CD4-positive, alpha-beta T cell (primary cell): ENCODE results near the gene ZBTB48. TPM values are rescaled to one million over a fixed set of nuclear protein-coding genes. Genes with fewer than 3 reads are reported as not detected.

Experiments used
- ATAC-seq: fragments of 200-7000 bp; cut with Tn5 transposase; one replicate; pipeline ENCODE4 v1.10.0; 2022; ENCODE audit warnings: mild to moderate bottlenecking; ENCODE audit not compliant: poor library complexity
- CTCF ChIA-PET: fragments of 350-600 bp; sonication (Branson Sonifier 250); formaldehyde crosslinking; loops from one replicate; lab custom pipeline; 2021; ENCODE audit warnings: antibody characterized with exemption, inconsistent platforms; lab: Charles Lee
- POLR2A ChIA-PET: fragments of 350-600 bp; sonication (Branson Sonifier 250); formaldehyde crosslinking; loops from one replicate; lab custom pipeline; 2021; ENCODE audit warnings: antibody characterized with exemption, inconsistent platforms; lab: Charles Lee
- DNase-seq, 14 experiments: peaks; one replicate each; pipeline ENCODE4 v3.0.0-alpha.2; 2013 to 2020; ENCODE audit warnings: mixed read lengths in 2 of 14
- H3K27ac ChIP-seq, 2 donors: one replicate each; pipeline versions ENCODE4 v1.5.1 to v1.7.0; 2013; ENCODE audit warnings: low read length in 2 of 2, low read depth in 1 of 2, mild to moderate bottlenecking in 1 of 2
- H3K27me3 ChIP-seq, 2 experiments: 1 replicate in 1 of 2; 2 replicates in 1 of 2; pipeline versions ENCODE4 v1.6.1 to v1.7.0; 2013; ENCODE audit warnings: low read length in 2 of 2, control low read depth in 1 of 2, mild to moderate bottlenecking in 1 of 2, moderate library complexity in 1 of 2; ENCODE audit not compliant: insufficient read depth in 2 of 2, control insufficient read depth in 1 of 2
- H3K36me3 ChIP-seq: one replicate; pipeline ENCODE4 v1.6.1; 2013; ENCODE audit warnings: low read length, control low read depth; ENCODE audit not compliant: insufficient read depth
- H3K4me1 ChIP-seq: one replicate; pipeline ENCODE4 v1.6.1; 2013; ENCODE audit warnings: low read length, control low read depth; ENCODE audit not compliant: insufficient read depth
- H3K4me3 ChIP-seq: one replicate; pipeline ENCODE4 v1.5.1; 2013; ENCODE audit warnings: mild to moderate bottlenecking, low read length, moderate library complexity
- H3K9me3 ChIP-seq, 2 experiments: 1 replicate in 1 of 2; 2 replicates in 1 of 2; pipeline versions ENCODE4 v1.6.1 to v1.7.0; 2013; ENCODE audit warnings: low read length in 2 of 2, mild to moderate bottlenecking in 2 of 2, control low read depth in 1 of 2, moderate library complexity in 1 of 2; ENCODE audit not compliant: control insufficient read depth in 1 of 2, insufficient read depth in 1 of 2
- H3K27ac Mint-ChIP-seq: one replicate; pipeline ENCODE4 v1.8.0; 2020; ENCODE audit warnings: mixed read lengths
- H3K27me3 Mint-ChIP-seq: one replicate; pipeline ENCODE4 v1.8.0; 2021; ENCODE audit warnings: mixed read lengths
- H3K36me3 Mint-ChIP-seq: one replicate; pipeline ENCODE4 v1.8.0; 2021; ENCODE audit warnings: low read depth, mixed read lengths
- H3K4me1 Mint-ChIP-seq: one replicate; pipeline ENCODE4 v1.8.0; 2021; ENCODE audit warnings: low read depth, mixed read lengths
- H3K4me3 Mint-ChIP-seq: one replicate; pipeline ENCODE4 v1.8.0; 2020; ENCODE audit warnings: mild to moderate bottlenecking, mixed read lengths
- H3K9me3 Mint-ChIP-seq: one replicate; pipeline ENCODE4 v1.8.0; 2020; ENCODE audit warnings: mixed read lengths
- CTCF ChIP-seq: fragments of 200-600 bp; IDR thresholded peaks from one replicate; pipeline ENCODE4 v1.8.0; 2022; ENCODE audit warnings: antibody characterized with exemption, mild to moderate bottlenecking
- intact Hi-C, 2 experiments: fragments of 100-400 bp; cut with DNase I in 1 of 2; cut with micrococcal nuclease in 1 of 2; formaldehyde crosslinking; loops; one replicate each; pipeline versions ENCODE4 v1.15.1 to v1.9.0; 2023 to 2025; cut with DNase I, micrococcal nuclease
- total RNA-seq, 174 experiments: library from RNA in 2 of 174; stranded (reverse) in 2 of 174; gene quantifications; one replicate each; pipeline ENCODE4 v1.2.3 and lab custom pipeline; 2021 to 2026

ZBTB48 gene
- total RNA-seq, 2 experiments from 2014 or later = 31.4 to 31.7 TPM

GRCh38 chr1:6601049-6601922 is 21.5 kb downstream of the ZBTB48 start:
- POLR2A ChIA-PET = interaction anchor here (0.8 to 6.3 kb wide), 20 partner anchors 10 to 208 kb away, joined by 3 to 139 read pairs (median 12); partner anchors contain the start of genes CAMTA1, DNAJC11, NOL9 and PHF13

GRCh38 chr1:6601923-6602668 is 22.3 kb downstream of the ZBTB48 start:
- ATAC-seq (peak; percentile 22), DNase-seq (peak in 8 of 14 experiments; percentile 22 to 64 (median 38))
- peak overlapping the region; percentile 77 to 79 for H3K27ac ChIP-seq
- Mint-ChIP-seq H3K27ac (peak overlapping the region; percentile 100), H3K36me3 (peaks cover 39% of the 10 kb centered on the region), H3K4me1 (peaks cover 38% of the 10 kb centered on the region), H3K27me3 (no peaks in the 10 kb centered on the region), H3K4me3 (peak overlapping the region; percentile 100), H3K9me3 (no peaks in the 10 kb centered on the region)
- TF ChIP-seq CTCF = no peak
- H3K4me1 ChIP-seq = peaks cover 61% of the 10 kb centered on the region
- peaks cover 19% of the 10 kb centered on the region for H3K36me3 ChIP-seq
- H3K27me3 ChIP-seq = no peaks in the 10 kb centered on the region
- H3K4me3 ChIP-seq = peak overlapping the region; percentile 95
- H3K9me3 ChIP-seq = no peaks in the 10 kb centered on the region
- POLR2A ChIA-PET = interaction anchor here (0.7 to 6.3 kb wide), 20 partner anchors 8 to 403 kb away, joined by 3 to 139 read pairs (median 7); partner anchors contain the start of genes CAMTA1, NOL9, PHF13 and RPL22
- intact Hi-C loops = loop anchor here (1.0 to 10.0 kb wide), 5 partner anchors 22 to 47 kb away; partner anchors contain the start of genes NOL9 (in 1 of the 2), TAS1R1 (in 1 of the 2), THAP3 (in 1 of the 2) and ZBTB48 (in 1 of the 2)
- CTCF ChIA-PET = interaction anchor here (1.2 to 5.3 kb wide), 6 partner anchors 10 to 47 kb away, joined by 3 to 22 read pairs (median 5); partner anchors contain the start of genes NOL9, TAS1R1, THAP3 and ZBTB48

More at GRCh38 chr1:6601049-6601922, 21.5 kb downstream of the ZBTB48 start:
- Histone ChIP-seq H3K4me3 (peak overlapping the region; percentile 95), H3K27me3 (no peaks in the 10 kb centered on the region), H3K4me1 (peaks cover 69% of the 10 kb centered on the region), H3K36me3 (peaks cover 27% of the 10 kb centered on the region), H3K9me3 (no peaks in the 10 kb centered on the region), H3K27ac (peak overlapping the region; percentile 77 to 79)
- CTCF ChIA-PET = interaction anchor here (0.6 to 5.3 kb wide), 6 partner anchors 19 to 108 kb away, joined by 3 to 22 read pairs (median 4); partner anchors contain the start of genes NOL9, TAS1R1, THAP3 and ZBTB48
- H3K36me3 Mint-ChIP-seq = peaks cover 47% of the 10 kb centered on the region
- peak; percentile 46 for ATAC-seq
- peak; percentile 41 to 90 (median 70) for DNase-seq
- H3K4me3 Mint-ChIP-seq = peak overlapping the region; percentile 100
- peak; percentile 18 for TF ChIP-seq CTCF
- H3K4me1 Mint-ChIP-seq = peaks cover 46% of the 10 kb centered on the region
- H3K9me3 Mint-ChIP-seq = no peaks in the 10 kb centered on the region
- H3K27ac Mint-ChIP-seq = peak overlapping the region; percentile 98
- intact Hi-C loops = loop anchor here (1.0 to 10.0 kb wide), 3 partner anchors 21 to 46 kb away; partner anchors contain the start of genes NOL9 (in 1 of the 2) and TAS1R1 (in 1 of the 2)
- no peaks in the 10 kb centered on the region for H3K27me3 Mint-ChIP-seq
